Chondrocyte (in vitro differentiated cells): Measurements from ENCODE around the gene ZSCAN22. TPM values are rescaled to one million over a fixed set of nuclear protein-coding genes. Genes with fewer than 3 reads are reported as not detected.
A peak's percentile ranks its signal among the peaks of the same experiment; 100 is the strongest.

Source experiments
- DNase-seq: peaks from one replicate; pipeline ENCODE4 v3.0.0; 2021; ENCODE audit warnings: mixed read lengths, low spot score
- H3K27ac Mint-ChIP-seq: one replicate; pipeline ENCODE4 v1.8.0; 2021; ENCODE audit warnings: mild to moderate bottlenecking, moderate library complexity, mixed read lengths; ENCODE audit not compliant: unreplicated experiment
- H3K27me3 Mint-ChIP-seq: 2 replicates; pipeline ENCODE4 v1.8.0; 2021; ENCODE audit warnings: low read depth, mixed read lengths
- H3K36me3 Mint-ChIP-seq: 2 replicates; pipeline ENCODE4 v1.8.0; 2021; ENCODE audit warnings: low read depth, mixed read lengths
- H3K4me1 Mint-ChIP-seq: 2 replicates; pipeline ENCODE4 v1.8.0; 2021; ENCODE audit warnings: low read depth, mild to moderate bottlenecking, mixed read lengths
- H3K4me3 Mint-ChIP-seq: one replicate; pipeline ENCODE4 v1.8.0; 2021; ENCODE audit warnings: mild to moderate bottlenecking, moderate library complexity, mixed read lengths; ENCODE audit not compliant: unreplicated experiment
- H3K9me3 Mint-ChIP-seq: 2 replicates; pipeline ENCODE4 v1.8.0; 2021; ENCODE audit warnings: low read depth, mixed read lengths
- CTCF ChIP-seq: fragments of 200-600 bp; sonication (generic); IDR thresholded peaks from 2 replicates; pipeline ENCODE4 v1.5.0; 2021; ENCODE audit warnings: antibody characterized with exemption, mild to moderate bottlenecking, moderate library complexity
- total RNA-seq: library from RNA; stranded (reverse); gene quantifications from 3 replicates; pipeline ENCODE4 v1.2.1, GENCODE V29; 2021

Gene ZSCAN22
- total RNA-seq, 1 donor from 2014 or later, result 3.0 TPM

GRCh38 chr19:58357481-58358145, 30.8 kb downstream of the ZSCAN22 start:
- peaks cover 11% of the 10 kb centered on the region for H3K4me1 Mint-ChIP-seq
- no peak for TF ChIP-seq CTCF

GRCh38 chr19:58361900-58362271, 35.1 kb downstream of the ZSCAN22 start:
- H3K4me1 Mint-ChIP-seq, result peaks cover 11% of the 10 kb centered on the region
- DNase-seq, result no peak
- H3K9me3 Mint-ChIP-seq, result no peaks in the 10 kb centered on the region
- TF ChIP-seq CTCF, result peak; percentile 56
- H3K27ac Mint-ChIP-seq, result peak overlapping the region; percentile 92
- no peaks in the 10 kb centered on the region for H3K27me3 Mint-ChIP-seq
- H3K4me3 Mint-ChIP-seq, result peak overlapping the region; percentile 83
- no peaks in the 10 kb centered on the region for H3K36me3 Mint-ChIP-seq

More at GRCh38 chr19:58357481-58358145, 30.8 kb downstream of the ZSCAN22 start:
- Mint-ChIP-seq H3K4me3 (no peak overlapping the region), H3K27me3 (no peaks in the 10 kb centered on the region), H3K9me3 (no peaks in the 10 kb centered on the region), H3K36me3 (no peaks in the 10 kb centered on the region), H3K27ac (no peak overlapping the region)
- DNase-seq, result no peak

GRCh38 chr19:58362272-58362994, 35.6 kb downstream of the ZSCAN22 start, which contains the start of gene ZNF497:
Gene ZNF497, minus strand, starts transcription at chr19:58362751. Its CDS starts 5,116 bp downstream, at chr19:58357635.
- peak; percentile 26 for TF ChIP-seq CTCF
- Mint-ChIP-seq H3K9me3 (no peaks in the 10 kb centered on the region), H3K27ac (peak within 1 kb of the TSS; percentile 92), H3K4me3 (peak within 1 kb of the TSS; percentile 83), H3K36me3 (peaks cover 3% of the 10 kb centered on the region), H3K4me1 (peaks cover 11% of the 10 kb centered on the region), H3K27me3 (no peaks in the 10 kb centered on the region)
- DNase-seq, result peak; percentile 98

- no peaks in the 10 kb centered on the region for H3K27me3 Mint-ChIP-seq
- no peaks in the 10 kb centered on the region for H3K9me3 Mint-ChIP-seq
- no peak for TF ChIP-seq CTCF
- H3K27ac Mint-ChIP-seq, result no peak overlapping the region
- no peak overlapping the region for H3K4me3 Mint-ChIP-seq
- H3K36me3 Mint-ChIP-seq, result peaks cover 3% of the 10 kb centered on the region
- no peak for DNase-seq
- H3K4me1 Mint-ChIP-seq, result peaks cover 11% of the 10 kb centered on the region
Observed at GRCh38 chr19:58364146-58364545, 37.4 kb downstream of the ZSCAN22 start.

GRCh38 chr19:58366585-58367430, 40.0 kb downstream of the ZSCAN22 start:
- peaks cover 3% of the 10 kb centered on the region for H3K36me3 Mint-ChIP-seq
- no peaks in the 10 kb centered on the region for H3K27me3 Mint-ChIP-seq
- TF ChIP-seq CTCF, result no peak
- no peak overlapping the region for H3K4me3 Mint-ChIP-seq
- H3K9me3 Mint-ChIP-seq, result no peaks in the 10 kb centered on the region
- no peak for DNase-seq
- no peak overlapping the region for H3K27ac Mint-ChIP-seq
- H3K4me1 Mint-ChIP-seq, result peaks cover 5% of the 10 kb centered on the region
